NCI-H748 treated with DMSO at 0.1 percent for 48 hours (cell line): ENCODE results near the gene ANO3.
"Not testable (repeated sequence)": the region's sequence is repeated elsewhere in the genome, so short reads cannot be mapped to it uniquely, and the experiment has no call there.

Experiments
- DNase-seq: peaks from one replicate; lab custom pipeline; 2025; lab: John Stamatoyannopoulos, UW

The ANO3 gene

GRCh38 chr11:26331911-26332571 lies at the start of gene ANO3:
Gene ANO3 (plus strand): TSS chr11:26332130. CDS start chr11:26332276, 146 bp downstream.
- DNase-seq: peak; percentile 88

GRCh38 chr11:26283852-26284408 lies 48.0 kb upstream of the ANO3 start:
- DNase-seq: no peak

GRCh38 chr11:26285608-26286007 lies 46.3 kb upstream of the ANO3 start:
- DNase-seq: no peak

DNA sequence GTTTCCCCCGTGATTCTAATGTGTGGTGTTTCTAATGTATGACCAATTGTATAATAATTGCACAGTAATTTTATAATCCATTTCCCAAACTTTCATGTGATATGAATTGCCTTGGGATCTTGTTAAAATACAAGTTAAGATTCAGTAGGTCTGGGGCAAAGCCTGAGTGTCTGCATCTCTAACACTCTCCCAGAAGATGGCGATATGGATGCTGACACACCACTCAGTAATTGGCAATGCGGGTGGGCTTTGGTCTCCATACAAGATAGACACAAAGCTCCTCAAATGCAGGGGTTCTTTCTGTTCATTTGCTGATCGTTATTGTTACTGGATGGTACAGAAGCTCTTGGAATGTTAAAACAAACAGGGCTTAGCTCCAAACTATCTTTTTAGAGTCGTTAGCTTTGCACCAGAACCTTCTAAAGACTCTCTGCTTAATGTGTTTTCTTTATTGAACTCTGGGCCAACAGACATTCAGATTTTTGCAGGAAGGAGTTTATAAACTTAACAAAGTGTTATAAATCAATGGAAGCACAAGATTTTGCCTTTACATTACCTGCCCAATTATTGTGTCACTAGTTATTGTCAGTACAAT lies 45.4 kb upstream of the ANO3 start:
- no peak for DNase-seq

DNA sequence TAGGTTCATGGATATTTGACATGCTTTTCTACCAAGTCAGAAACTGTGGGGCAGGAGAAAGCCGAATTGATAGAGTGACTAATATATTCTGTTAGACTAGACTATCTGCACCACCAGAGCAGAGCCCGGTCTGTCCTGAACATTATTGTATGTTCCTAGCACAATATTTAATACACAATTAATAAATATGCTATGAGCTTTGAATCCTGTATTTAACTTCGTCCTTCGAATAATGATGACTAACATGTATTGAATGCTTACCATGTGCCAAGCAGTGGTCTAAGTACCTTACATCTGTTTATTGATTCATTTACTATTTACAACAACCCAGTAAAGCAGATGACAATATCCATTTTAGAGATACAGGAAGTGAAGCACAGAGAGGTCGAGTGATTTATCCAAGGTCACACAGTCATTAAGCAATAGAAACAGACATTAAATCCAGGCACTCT lies 44.8 kb upstream of the ANO3 start:
- no peak for DNase-seq

GRCh38 chr11:26297189-26297975 lies 34.5 kb upstream of the ANO3 start:
- DNase-seq: peak; percentile 63

- not testable (repeated sequence) for DNase-seq
Observed at GRCh38 chr11:26316372-26316771, 15.6 kb upstream of the ANO3 start.

DNA sequence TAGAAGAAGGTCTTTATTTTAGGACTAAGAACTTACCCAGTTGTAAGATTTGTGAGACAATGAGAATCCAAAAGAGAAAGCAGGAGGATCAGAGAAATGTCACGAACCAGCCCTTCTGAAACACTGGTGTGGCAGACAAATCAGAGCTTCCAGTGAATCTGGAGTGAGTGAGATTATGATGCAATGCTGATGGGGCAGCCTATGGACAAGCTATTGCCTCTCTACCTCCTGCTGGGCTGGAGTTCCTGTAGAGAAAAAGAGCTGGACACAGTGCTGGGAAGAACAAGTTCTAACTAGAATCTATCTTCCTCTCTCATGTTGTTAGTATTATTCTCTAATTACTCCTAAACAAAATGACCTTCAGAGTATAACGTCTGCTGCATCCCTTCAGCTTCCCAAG lies 12.0 kb upstream of the ANO3 start:
- no peak for DNase-seq

GRCh38 chr11:26321516-26321915 lies 10.4 kb upstream of the ANO3 start:
- DNase-seq: no peak

DNA sequence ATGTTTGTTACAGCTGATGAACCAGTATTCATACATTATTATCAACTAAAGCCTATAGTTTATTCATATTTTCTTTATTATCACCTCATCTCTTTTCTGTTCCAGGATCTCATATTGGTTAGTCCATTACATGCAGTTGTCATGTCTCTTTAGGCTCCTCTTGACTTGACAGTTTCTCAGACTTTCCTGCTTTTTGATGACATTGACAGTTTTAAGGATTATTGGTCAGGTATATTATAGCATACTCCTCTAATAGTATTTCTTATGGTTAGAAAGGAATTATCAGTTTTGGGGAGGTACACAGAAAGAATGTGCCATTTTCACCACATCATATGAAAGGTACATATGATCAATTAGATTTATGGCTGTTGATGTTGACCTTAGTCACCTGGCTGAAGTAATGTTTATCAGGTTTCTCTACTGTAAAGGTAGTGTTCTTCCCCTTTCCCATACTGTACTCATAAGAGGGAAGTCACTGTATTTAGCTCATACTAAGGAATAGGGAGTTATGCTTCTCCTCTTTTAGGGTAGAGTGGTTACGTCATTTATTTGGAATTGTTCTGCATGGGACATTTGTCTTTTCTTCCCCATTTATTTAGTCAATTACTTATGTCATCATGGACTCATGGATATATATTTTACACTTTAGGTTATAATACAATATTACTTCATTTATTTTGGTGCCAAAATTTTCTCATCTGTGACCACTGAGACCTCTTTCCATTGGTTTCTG lies 9.4 kb upstream of the ANO3 start:
- no peak for DNase-seq

DNA sequence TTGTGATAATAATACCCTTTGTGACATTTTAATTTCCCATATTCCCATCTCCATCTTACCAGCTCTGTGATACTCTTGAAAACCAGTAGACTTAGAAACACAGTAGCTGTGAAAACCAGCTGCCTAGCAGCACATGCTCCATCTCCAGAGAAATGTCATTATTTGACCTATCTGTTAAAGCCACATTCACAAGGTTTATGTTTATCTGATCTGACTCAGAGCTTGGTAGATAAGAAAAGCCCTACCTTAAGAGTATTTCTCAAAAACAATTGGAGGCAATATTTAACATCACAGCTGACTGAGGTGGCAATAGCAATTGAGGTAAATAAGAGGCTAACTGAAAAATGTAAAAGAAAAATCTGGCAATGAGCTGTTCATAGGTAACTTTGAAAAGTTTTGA lies 8.1 kb upstream of the ANO3 start:
- no peak for DNase-seq

GRCh38 chr11:26324270-26324669 lies 7.7 kb upstream of the ANO3 start:
- DNase-seq: no peak

DNA sequence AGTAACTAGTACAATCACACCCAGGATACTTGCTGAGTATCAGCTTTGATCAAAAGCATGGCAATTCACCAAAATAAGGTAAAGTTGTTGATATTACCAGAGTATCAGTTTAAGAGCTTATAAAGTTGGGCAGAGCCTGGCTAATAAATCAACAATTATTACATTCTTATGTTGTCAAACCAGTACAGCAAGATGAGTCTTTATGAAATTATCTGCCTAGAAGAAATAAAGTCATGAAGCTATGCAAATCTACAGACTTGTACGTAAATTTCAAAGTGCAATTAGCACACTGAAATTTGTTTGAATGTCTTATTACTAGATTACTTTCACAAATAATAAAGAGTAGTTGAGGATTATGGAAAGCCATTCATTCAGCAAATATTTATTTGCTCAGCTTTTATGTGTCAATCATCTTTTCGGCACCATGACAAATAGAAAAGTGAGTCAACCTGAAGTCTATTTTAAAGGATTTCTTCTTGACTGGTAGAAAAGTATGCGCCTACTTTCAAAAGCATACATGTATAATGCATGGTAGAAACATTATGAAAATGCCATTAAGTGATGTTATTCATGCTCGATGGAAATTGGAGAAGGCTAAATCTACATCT lies 5.0 kb upstream of the ANO3 start:
- DNase-seq: no peak

GRCh38 chr11:26329206-26329605 lies 2.7 kb upstream of the ANO3 start:
- DNase-seq: no peak

- no peak for DNase-seq
Observed at GRCh38 chr11:26330262-26330661, 1.7 kb upstream of the ANO3 start.

- DNase-seq: no peak
Observed at GRCh38 chr11:26332572-26332915, 614 bp downstream of the ANO3 start.

GRCh38 chr11:26333906-26334305 lies 2.0 kb downstream of the ANO3 start:
- DNase-seq: no peak

DNA sequence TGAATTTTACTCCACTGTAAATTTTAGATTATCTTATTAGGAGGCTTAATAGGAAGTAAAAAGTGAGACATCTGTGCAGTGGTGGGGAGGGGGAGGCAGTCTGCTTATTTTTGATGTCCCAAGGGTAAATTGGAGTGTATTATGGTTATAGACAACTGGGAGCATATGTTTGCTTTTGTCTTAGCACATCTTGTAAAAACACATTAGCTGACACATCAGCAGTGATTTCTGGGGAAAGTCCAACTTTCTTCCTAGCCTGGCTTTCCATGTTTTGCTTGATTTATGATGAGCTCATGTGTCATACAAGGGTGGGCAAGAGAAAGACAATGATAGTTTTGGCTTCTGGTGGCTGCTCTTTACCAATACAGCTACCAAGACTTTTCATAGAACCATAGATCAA lies 4.0 kb downstream of the ANO3 start:
- DNase-seq: no peak

DNA sequence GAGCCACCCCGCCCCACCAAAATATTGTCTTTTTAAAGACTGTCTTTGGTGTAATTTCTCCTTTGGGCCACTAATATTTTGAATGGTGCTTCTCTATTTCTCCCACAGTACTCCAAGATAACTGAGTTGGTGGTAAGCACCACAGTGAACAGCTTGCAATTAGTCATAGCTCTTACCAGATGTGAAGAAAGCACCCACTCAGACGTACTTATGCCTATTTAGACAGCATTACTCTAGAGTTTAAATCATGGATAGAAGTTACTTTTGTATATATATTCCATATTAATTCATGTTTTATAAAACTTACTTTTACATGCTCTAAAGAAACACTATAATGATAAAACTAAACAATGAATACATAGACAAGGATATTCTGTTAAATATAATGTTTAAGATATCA lies 12.7 kb downstream of the ANO3 start:
- DNase-seq: no peak

- DNase-seq: no peak
Observed at GRCh38 chr11:26348776-26349175, 16.8 kb downstream of the ANO3 start.

- DNase-seq: no peak
Observed at GRCh38 chr11:26350002-26350401, 18.1 kb downstream of the ANO3 start.

- no peak for DNase-seq
Observed at GRCh38 chr11:26353010-26353409, 21.1 kb downstream of the ANO3 start.
